A549 (cell line): ENCODE measurements around the gene HOGA1.

Source experiments
- EP300 ChIP-seq, 2 experiments: fragments of >200 bp; sonication (Bioruptor Twin); formaldehyde crosslinking; IDR thresholded peaks; 2 replicates in 1 of 2; 3 replicates in 1 of 2; pipeline ENCODE4 v1.6.1; 2016 to 2017
- ESRRA ChIP-seq: fragments of 150-350 bp; IDR thresholded peaks from 2 replicates; pipeline ENCODE4 v1.6.1; 2014; ENCODE audit warnings: mild to moderate bottlenecking, low read length, borderline replicate concordance
- MAFK ChIP-seq: fragments of 450-650 bp; IDR thresholded peaks from 2 replicates; pipeline ENCODE4 v1.6.1; 2014; ENCODE audit not compliant: partially characterized antibody
- NFE2L2 ChIP-seq: fragments of 150-350 bp; conservative IDR thresholded peaks from 2 replicates; pipeline ENCODE4 v1.6.1; 2014; ENCODE audit warnings: low read length
- POLR2A ChIP-seq: IDR thresholded peaks from 2 replicates; pipeline ENCODE4 v1.6.1; 2012; ENCODE audit warnings: mild to moderate bottlenecking, low read length
- RAD21 ChIP-seq, 2 experiments: fragments of >200 bp in 1 of 2; sonication (Bioruptor Twin) in 1 of 2; formaldehyde crosslinking in 1 of 2; IDR thresholded peaks in 1 of 2; conservative IDR thresholded peaks in 1 of 2; 2 replicates in 1 of 2; 3 replicates in 1 of 2; pipeline ENCODE4 v1.6.1; 2012 to 2018; ENCODE audit warnings: inconsistent platforms in 1 of 2
- TF ChIP-seq, protein P1 (sequence below): fragments of >200 bp; sonication (Bioruptor Twin); formaldehyde crosslinking; IDR thresholded peaks from 3 replicates; pipeline ENCODE4 v1.5.1; 2016
- TF ChIP-seq, protein P2 (sequence below): IDR thresholded peaks from 2 replicates; pipeline ENCODE4 v1.6.1; 2012

DNA sequence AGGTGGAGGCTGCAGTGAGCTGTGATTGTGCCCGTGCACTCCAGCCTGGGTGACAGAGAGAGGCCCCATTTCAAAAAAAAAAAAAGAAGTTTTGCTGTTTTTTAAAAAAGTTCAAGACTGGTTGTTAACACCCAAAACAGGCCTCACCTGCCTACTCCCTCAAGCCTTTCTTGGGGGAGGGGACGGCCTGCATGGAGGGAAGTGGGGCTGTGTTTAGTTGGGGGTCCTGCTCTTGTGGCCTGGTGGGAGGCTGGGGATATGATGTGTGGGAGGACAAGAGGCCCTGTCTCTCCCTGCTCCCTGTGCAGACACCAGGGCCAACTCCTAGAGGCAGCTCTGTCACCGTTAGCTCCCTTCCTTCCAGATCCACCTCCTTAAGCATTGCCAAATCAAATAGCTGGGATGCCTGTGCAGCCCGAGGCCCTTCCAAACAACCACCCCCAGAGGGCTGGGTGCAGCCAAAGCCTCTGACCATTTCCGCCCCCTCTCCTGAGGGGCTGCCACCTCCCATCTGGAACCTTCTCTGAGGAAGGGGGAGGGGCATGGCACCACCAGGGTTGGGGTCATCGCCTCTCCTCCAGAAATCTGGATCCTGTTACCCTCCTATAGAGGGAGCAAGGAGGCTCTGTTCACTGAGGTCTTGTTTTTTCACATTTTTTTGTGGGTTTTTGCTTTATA is 44.5 kb upstream of the HOGA1 start:
- TF ChIP-seq EP300 (IDR thresholded peaks at IDR 0.05) (no peak), RAD21 (conservative IDR thresholded peaks at IDR 0.05 in 1 of 2, IDR thresholded peaks at IDR 0.05 in 1 of 2) (no peak), MAFK (no peak), POLR2A (no peak), ESRRA (no peak), NFE2L2 (no peak)
- TF ChIP-seq, protein P1, sequence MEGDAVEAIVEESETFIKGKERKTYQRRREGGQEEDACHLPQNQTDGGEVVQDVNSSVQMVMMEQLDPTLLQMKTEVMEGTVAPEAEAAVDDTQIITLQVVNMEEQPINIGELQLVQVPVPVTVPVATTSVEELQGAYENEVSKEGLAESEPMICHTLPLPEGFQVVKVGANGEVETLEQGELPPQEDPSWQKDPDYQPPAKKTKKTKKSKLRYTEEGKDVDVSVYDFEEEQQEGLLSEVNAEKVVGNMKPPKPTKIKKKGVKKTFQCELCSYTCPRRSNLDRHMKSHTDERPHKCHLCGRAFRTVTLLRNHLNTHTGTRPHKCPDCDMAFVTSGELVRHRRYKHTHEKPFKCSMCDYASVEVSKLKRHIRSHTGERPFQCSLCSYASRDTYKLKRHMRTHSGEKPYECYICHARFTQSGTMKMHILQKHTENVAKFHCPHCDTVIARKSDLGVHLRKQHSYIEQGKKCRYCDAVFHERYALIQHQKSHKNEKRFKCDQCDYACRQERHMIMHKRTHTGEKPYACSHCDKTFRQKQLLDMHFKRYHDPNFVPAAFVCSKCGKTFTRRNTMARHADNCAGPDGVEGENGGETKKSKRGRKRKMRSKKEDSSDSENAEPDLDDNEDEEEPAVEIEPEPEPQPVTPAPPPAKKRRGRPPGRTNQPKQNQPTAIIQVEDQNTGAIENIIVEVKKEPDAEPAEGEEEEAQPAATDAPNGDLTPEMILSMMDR, result no peak
- TF ChIP-seq, protein P2, sequence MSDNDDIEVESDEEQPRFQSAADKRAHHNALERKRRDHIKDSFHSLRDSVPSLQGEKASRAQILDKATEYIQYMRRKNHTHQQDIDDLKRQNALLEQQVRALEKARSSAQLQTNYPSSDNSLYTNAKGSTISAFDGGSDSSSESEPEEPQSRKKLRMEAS, result no peak
